T-cell (primary cell): ENCODE data around the gene HOXA1. TPM values are rescaled to one million over a fixed set of nuclear protein-coding genes. Genes with fewer than 3 reads are reported as not detected.

ENCODE experiments used
- ATAC-seq, 4 experiments: fragments of 200-7000 bp in 3 of 4; fragments of 150-1000 bp in 1 of 4; cut with Tn5 transposase; replicated peaks in 1 of 4; 1 replicate in 3 of 4; 2 replicates in 1 of 4; pipeline ENCODE4 v1.10.0; 2021; ENCODE audit warnings: moderate library complexity in 3 of 4, mild to moderate bottlenecking in 2 of 4, moderate number of reproducible peaks in 1 of 4
- CTCF ChIA-PET, 2 donors: fragments of 300-600 bp; sonication (Branson Sonifier 250); formaldehyde crosslinking; loops; one replicate each; lab custom pipeline; 2022; ENCODE audit warnings: antibody characterized with exemption in 2 of 2; lab: Charles Lee
- POLR2A ChIA-PET, 2 donors: fragments of 300-600 bp; sonication (Branson Sonifier 250); formaldehyde crosslinking; loops; one replicate each; lab custom pipeline; 2022; ENCODE audit warnings: antibody characterized with exemption in 2 of 2; lab: Charles Lee
- DNase-seq, 35 experiments: peaks; one replicate each; pipeline versions ENCODE4 v3.0.0 to v3.0.0-alpha.2; 2013 to 2023
- H3K27ac ChIP-seq: one replicate; pipeline ENCODE4 v1.5.1; 2013; ENCODE audit warnings: low read length
- H3K27me3 ChIP-seq, 2 experiments: replicated peaks in 1 of 2; 1 replicate in 1 of 2; 2 replicates in 1 of 2; pipeline versions ENCODE4 v1.6.1 to v1.7.0; 2013; ENCODE audit warnings: low read length in 1 of 2, mixed read lengths in 1 of 2; ENCODE audit not compliant: control insufficient read depth in 2 of 2, insufficient read depth in 2 of 2; ENCODE audit errors: extremely low read depth in 1 of 2
- H3K36me3 ChIP-seq, 2 donors: 1 replicate in 1 of 2; 2 replicates in 1 of 2; pipeline versions ENCODE4 v1.6.1 to v1.7.0; 2013; ENCODE audit warnings: low read length in 1 of 2; ENCODE audit not compliant: control insufficient read depth in 2 of 2, insufficient read depth in 1 of 2; ENCODE audit errors: extremely low read depth in 1 of 2
- H3K4me1 ChIP-seq, 2 experiments: 1 replicate in 1 of 2; 2 replicates in 1 of 2; pipeline versions ENCODE4 v1.6.1 to v1.7.0; 2013; ENCODE audit warnings: low read length in 2 of 2, mixed read lengths in 1 of 2; ENCODE audit not compliant: insufficient read depth in 2 of 2, control insufficient read depth in 1 of 2; ENCODE audit errors: extremely low read depth in 1 of 2
- H3K4me3 ChIP-seq, 2 donors: 1 replicate in 1 of 2; 2 replicates in 1 of 2; pipeline versions ENCODE4 v1.5.1 to v1.7.0; 2013; ENCODE audit warnings: mild to moderate bottlenecking in 2 of 2, low read length in 1 of 2, moderate library complexity in 1 of 2; ENCODE audit not compliant: control insufficient read depth in 1 of 2; ENCODE audit errors: extremely low read depth in 1 of 2
- H3K9me3 ChIP-seq: 2 replicates; pipeline ENCODE4 v1.7.0; 2013
- H3K27ac Mint-ChIP-seq, 2 donors: one replicate each; pipeline ENCODE4 v1.8.0; 2020 to 2021; ENCODE audit warnings: mild to moderate bottlenecking in 2 of 2, mixed read lengths in 2 of 2
- H3K27me3 Mint-ChIP-seq, 2 donors: one replicate each; pipeline ENCODE4 v1.8.0; 2021 to 2022; ENCODE audit warnings: mixed read lengths in 2 of 2
- H3K36me3 Mint-ChIP-seq: one replicate; pipeline ENCODE4 v1.8.0; 2021; ENCODE audit warnings: mixed read lengths
- H3K4me1 Mint-ChIP-seq, 3 donors: one replicate each; pipeline ENCODE4 v1.8.0; 2020 to 2022; ENCODE audit warnings: mixed read lengths in 3 of 3, mild to moderate bottlenecking in 1 of 3
- H3K4me3 Mint-ChIP-seq, 3 donors: one replicate each; pipeline ENCODE4 v1.8.0; 2020 to 2022; ENCODE audit warnings: mild to moderate bottlenecking in 3 of 3, mixed read lengths in 3 of 3, moderate library complexity in 3 of 3
- H3K9me3 Mint-ChIP-seq, 3 donors: one replicate each; pipeline ENCODE4 v1.8.0; 2020 to 2022; ENCODE audit warnings: mixed read lengths in 3 of 3
- WGBS: methylation state at CpG from one replicate; pipeline ENCODE4 v1.1.5; 2013; ENCODE audit warnings: missing lambda C conversion rate; ENCODE audit not compliant: insufficient coverage; 5-methylcytosine and 5-hydroxymethylcytosine counted together
- total RNA-seq, 35 experiments: library from RNA in 6 of 35; stranded (reverse) in 6 of 35; fragments of 120-200 nt in 1 of 35; gene quantifications; one replicate each; pipeline versions ENCODE4 v1.2.1 to v1.2.4 and lab custom pipeline; 2013 to 2026

HOXA1 gene
- total RNA-seq, 5 donors from 2014 or later (not counting 1 experiment from before 2014, with no cell fraction given): 0.28 to 0.66 (median 0.54) TPM

- CTCF ChIA-PET: interaction anchor here (0.6 to 2.2 kb wide), 2 partner anchors 18 to 545 kb away, joined by 3 to 9 read pairs; no protein-coding TSS in a partner anchor
- peaks cover 4 to 19% of the 10 kb centered on the region in 2 experiments for H3K4me1 ChIP-seq
- 86% methylated on average over 1 of the region's 2 CpGs for WGBS
Observed at GRCh38 chr7:27132214-27132613, 36.4 kb upstream of the HOXA1 start.

GRCh38 chr7:27131390-27131819 lies 35.6 kb upstream of the HOXA1 start:
- 12% methylated on average over 3 of the region's 12 CpGs for WGBS
- Mint-ChIP-seq H3K36me3 (no peaks in the 10 kb centered on the region), H3K27me3 (peaks cover 14 to 60% of the 10 kb centered on the region in 2 donors), H3K27ac (no peak overlapping the region), H3K4me3 (peak overlapping the region; percentile 72 to 74 (median 73)), H3K9me3 (no peaks in the 10 kb centered on the region), H3K4me1 (peaks cover 0 to 15% (median 5%) of the 10 kb centered on the region in 3 donors)
- peak in 1 of 4 experiments; percentile 5 for ATAC-seq
- CTCF ChIA-PET: interaction anchor here in 1 of 2 donors (1.1 to 2.2 kb wide), 2 partner anchors 10 to 19 kb away, joined by 3 to 9 read pairs; no protein-coding TSS in a partner anchor
- Histone ChIP-seq H3K9me3 (no peaks in the 10 kb centered on the region), H3K4me1 (peaks cover 4 to 19% of the 10 kb centered on the region in 2 experiments), H3K27ac (no peak overlapping the region), H3K4me3 (peak overlapping the region; percentile 72 to 89), H3K36me3 (no peaks in the 10 kb centered on the region), H3K27me3 (peaks cover 0 to 16% of the 10 kb centered on the region in 2 experiments)
- POLR2A ChIA-PET: interaction anchor here in 1 of 2 donors (1.1 kb wide), 1 partner anchor 35 kb away, joined by 3 read pairs; no protein-coding TSS in a partner anchor
- DNase-seq: no peak

More at GRCh38 chr7:27132214-27132613, 36.4 kb upstream of the HOXA1 start:
- Mint-ChIP-seq H3K36me3 (no peaks in the 10 kb centered on the region), H3K4me3 (peak overlapping the region in 1 of 3 donors; percentile 73), H3K4me1 (peaks cover 0 to 15% (median 5%) of the 10 kb centered on the region in 3 donors), H3K27ac (no peak overlapping the region), H3K9me3 (no peaks in the 10 kb centered on the region), H3K27me3 (peaks cover 18 to 60% of the 10 kb centered on the region in 2 donors)
- H3K27me3 ChIP-seq: peaks cover 0 to 24% of the 10 kb centered on the region in 2 experiments
- H3K36me3 ChIP-seq: no peaks in the 10 kb centered on the region
- POLR2A ChIA-PET: no interaction called here
- no peaks in the 10 kb centered on the region for H3K9me3 ChIP-seq
- ATAC-seq: no peak
- H3K27ac ChIP-seq: no peak overlapping the region
- no peak for DNase-seq
- H3K4me3 ChIP-seq: no peak overlapping the region

GRCh38 chr7:27130540-27131389 lies 35.0 kb upstream of the HOXA1 start, which contains the start of gene HOXA4:
Gene HOXA4, minus strand, starts transcription at chr7:27130757. Its CDS starts 24 bp downstream, at chr7:27130733.
- H3K9me3 Mint-ChIP-seq: no peaks in the 10 kb centered on the region
- 26% methylated on average over 54 of the region's 67 CpGs for WGBS
- ChIA-PET POLR2A (interaction anchor here in 1 of 2 donors (0.6 to 1.1 kb wide), 3 partner anchors 34 to 47 kb away, joined by 3 to 4 read pairs (median 3); no protein-coding TSS in a partner anchor), CTCF (interaction anchor here (0.6 to 2.2 kb wide), 3 partner anchors 11 to 1269 kb away, joined by 3 to 9 read pairs (median 3); no protein-coding TSS in a partner anchor)
- DNase-seq (peak; percentile 44 to 85 (median 73)), ATAC-seq (peak; percentile 89 to 94 (median 90))
- H3K36me3 ChIP-seq: no peaks in the 10 kb centered on the region
- peak within 1 kb of the TSS; percentile 72 to 74 (median 73) for H3K4me3 Mint-ChIP-seq
- peaks cover 4 to 15% of the 10 kb centered on the region in 2 experiments for H3K4me1 ChIP-seq
- H3K9me3 ChIP-seq: no peaks in the 10 kb centered on the region
- H3K4me1 Mint-ChIP-seq: peaks cover 0 to 10% (median 5%) of the 10 kb centered on the region in 3 donors
- no peaks in the 10 kb centered on the region for H3K36me3 Mint-ChIP-seq
- peaks cover 8 to 57% of the 10 kb centered on the region in 2 donors for H3K27me3 Mint-ChIP-seq
- H3K4me3 ChIP-seq: peak within 1 kb of the TSS; percentile 72 to 89
- H3K27ac ChIP-seq: peak within 1 kb of the TSS; percentile 70
- peaks cover 0 to 11% of the 10 kb centered on the region in 2 experiments for H3K27me3 ChIP-seq
- no peak within 1 kb of the TSS for H3K27ac Mint-ChIP-seq

GRCh38 chr7:27129729-27130539 lies 34.1 kb upstream of the HOXA1 start:
- peak; percentile 28 to 57 (median 44) for ATAC-seq
- ChIA-PET CTCF (interaction anchor here (0.6 to 2.2 kb wide), 2 partner anchors 20 to 1268 kb away, joined by 3 to 9 read pairs; no protein-coding TSS in a partner anchor), POLR2A (interaction anchor here in 1 of 2 donors (0.6 to 0.7 kb wide), 2 partner anchors 46 to 47 kb away, joined by 3 to 4 read pairs; no protein-coding TSS in a partner anchor)
- H3K27ac ChIP-seq: no peak overlapping the region
- H3K27ac Mint-ChIP-seq: no peak overlapping the region
- peaks cover 5 to 58% of the 10 kb centered on the region in 2 donors for H3K27me3 Mint-ChIP-seq
- peaks cover 0 to 12% of the 10 kb centered on the region in 2 experiments for H3K27me3 ChIP-seq
- peak overlapping the region in 1 of 2 donors; percentile 53 for H3K4me3 ChIP-seq
- H3K4me1 Mint-ChIP-seq: peaks cover 0 to 4% (median 2%) of the 10 kb centered on the region in 3 donors
- no peaks in the 10 kb centered on the region for H3K36me3 Mint-ChIP-seq
- 67% methylated on average over 71 of the region's 72 CpGs for WGBS
- no peaks in the 10 kb centered on the region for H3K36me3 ChIP-seq
- H3K4me3 Mint-ChIP-seq: peak overlapping the region; percentile 28 to 73 (median 43)
- H3K4me1 ChIP-seq: peaks cover 4 to 8% of the 10 kb centered on the region in 2 experiments
- H3K9me3 Mint-ChIP-seq: no peaks in the 10 kb centered on the region
- DNase-seq: no peak
- H3K9me3 ChIP-seq: no peaks in the 10 kb centered on the region

- Mint-ChIP-seq H3K9me3 (no peaks in the 10 kb centered on the region), H3K36me3 (no peaks in the 10 kb centered on the region), H3K4me3 (peak overlapping the region; percentile 43 to 59 (median 45)), H3K27ac (no peak overlapping the region), H3K27me3 (peaks cover 8 to 58% of the 10 kb centered on the region in 2 donors), H3K4me1 (peaks cover 0 to 1% (median 0%) of the 10 kb centered on the region in 3 donors)
- 95% methylated on average over 21 of the region's 28 CpGs for WGBS
- Histone ChIP-seq H3K4me1 (peaks cover 2 to 4% of the 10 kb centered on the region in 2 experiments), H3K27ac (no peak overlapping the region), H3K4me3 (no peak overlapping the region), H3K27me3 (peaks cover 0 to 20% of the 10 kb centered on the region in 2 experiments), H3K9me3 (no peaks in the 10 kb centered on the region), H3K36me3 (no peaks in the 10 kb centered on the region)
- POLR2A ChIA-PET: no interaction called here
- DNase-seq: no peak
- no peak for ATAC-seq
- CTCF ChIA-PET: interaction anchor here in 1 of 2 donors (1.3 kb wide), 1 partner anchor 20 kb away, joined by 4 read pairs; no protein-coding TSS in a partner anchor
Observed at GRCh38 chr7:27128776-27129728, 33.3 kb upstream of the HOXA1 start.
